ENCODE data around the gene PDGFD.

GRCh38 chr11:104033134-104033533, 130.8 kb downstream of the PDGFD start:
- TF ChIP-seq EZH2 (IDR thresholded peaks at IDR 0.05) (no peak), POLR2AphosphoS5 (IDR thresholded peaks at IDR 0.05; ENCODE audit: borderline replicate concordance, low read depth, low read length) (no peak)

Measured in SK-N-MC (cell line).